HepG2 (cell line): Measurements from ENCODE around the gene UBE3A. TPM values are rescaled to one million over a fixed set of nuclear protein-coding genes. Genes with fewer than 3 reads are reported as not detected.

ENCODE experiments used
- BHLHE40 ChIP-seq: IDR thresholded peaks from 2 replicates; pipeline ENCODE4 v1.6.1; 2011; ENCODE audit warnings: low read length, improper control_type of control experiment
- HOXA3 ChIP-seq: sonication (generic); formaldehyde crosslinking; IDR thresholded peaks from 2 replicates; pipeline ENCODE4 v1.5.0; 2020; ENCODE audit warnings: missing genetic modification reagents
- NFKBIZ ChIP-seq: IDR thresholded peaks from 2 replicates; pipeline ENCODE4 v1.6.1; 2018; ENCODE audit warnings: missing genetic modification reagents, missing compliant biosample characterization
- PITX1 ChIP-seq: sonication (generic); formaldehyde crosslinking; IDR thresholded peaks from 2 replicates; pipeline ENCODE4 v1.5.1; 2020; ENCODE audit warnings: mild to moderate bottlenecking, missing genetic modification reagents
- RARA ChIP-seq: IDR thresholded peaks from 2 replicates; pipeline ENCODE4 v1.6.1; 2016; ENCODE audit warnings: missing genetic modification reagents, missing compliant biosample characterization
- SAFB2 ChIP-seq: sonication (generic); formaldehyde crosslinking; IDR thresholded peaks from 2 replicates; pipeline ENCODE4 v1.5.1; 2020; ENCODE audit warnings: missing genetic modification reagents, low read depth, mild to moderate bottlenecking, borderline replicate concordance
- ZMYM3 ChIP-seq: sonication (generic); formaldehyde crosslinking; IDR thresholded peaks from 2 replicates; pipeline ENCODE4 v1.5.1; 2020; ENCODE audit warnings: mild to moderate bottlenecking, missing genetic modification reagents
- ZNF788 ChIP-seq: sonication (generic); formaldehyde crosslinking; IDR thresholded peaks from 2 replicates; pipeline ENCODE4 v1.5.0; 2020; ENCODE audit warnings: mild to moderate bottlenecking, missing genetic modification reagents, borderline replicate concordance
- polyA plus RNA-seq, 8 experiments: library from polyadenylated mRNA; depleted of rRNA in 3 of 8; stranded (reverse) in 7 of 8; unstranded in 1 of 8; fragments of >200 nt; fragmentation: Illumina TruSeq in 4 of 8; extraction: Trizol in 4 of 8; gene quantifications; 2 replicates each; pipeline versions ENCODE4 v1.2.1 to v1.2.3, GENCODE V29; 2011 to 2016; ENCODE audit warnings: low read depth in 4 of 8, missing spikeins in 1 of 8, mixed read lengths in 1 of 8; ENCODE audit not compliant: insufficient read depth in 1 of 8
- total RNA-seq, 5 experiments: library from RNA; depleted of rRNA; stranded (reverse); fragments of >200 nt; fragmentation: Illumina TruSeq; extraction: Trizol; gene quantifications; 2 replicates each; pipeline ENCODE4 v1.2.3, GENCODE V29; 2016; ENCODE audit warnings: low read depth in 1 of 5
- TF ChIP-seq, protein P1 (sequence below): sonication (generic); formaldehyde crosslinking; IDR thresholded peaks from 2 replicates; pipeline ENCODE4 v1.4.0; 2020; ENCODE audit warnings: mild to moderate bottlenecking, missing genetic modification reagents
- TF ChIP-seq, protein P2 (sequence below): sonication (generic); formaldehyde crosslinking; IDR thresholded peaks from 2 replicates; pipeline ENCODE4 v1.4.0; 2020; ENCODE audit warnings: mild to moderate bottlenecking, missing genetic modification reagents
- TF ChIP-seq, protein P3 (sequence below): sonication (generic); formaldehyde crosslinking; conservative IDR thresholded peaks from 2 replicates; pipeline ENCODE4 v1.5.0; 2020; ENCODE audit warnings: missing genetic modification reagents
- TF ChIP-seq, protein P4 (sequence below): sonication (generic); formaldehyde crosslinking; IDR thresholded peaks from 2 replicates; pipeline ENCODE4 v1.4.0; 2020; ENCODE audit warnings: missing genetic modification reagents
- TF ChIP-seq, protein P5 (sequence below): sonication (generic); formaldehyde crosslinking; IDR thresholded peaks from 2 replicates; pipeline ENCODE4 v1.9.0; 2021; ENCODE audit warnings: missing genetic modification reagents, mild to moderate bottlenecking, borderline replicate concordance

The UBE3A gene
- total and polyA plus RNA-seq, 2 of the 13 experiments (the other 11 are each of a cell fraction or from before 2014, with no cell fraction given): 17.3 to 80.5 TPM

DNA sequence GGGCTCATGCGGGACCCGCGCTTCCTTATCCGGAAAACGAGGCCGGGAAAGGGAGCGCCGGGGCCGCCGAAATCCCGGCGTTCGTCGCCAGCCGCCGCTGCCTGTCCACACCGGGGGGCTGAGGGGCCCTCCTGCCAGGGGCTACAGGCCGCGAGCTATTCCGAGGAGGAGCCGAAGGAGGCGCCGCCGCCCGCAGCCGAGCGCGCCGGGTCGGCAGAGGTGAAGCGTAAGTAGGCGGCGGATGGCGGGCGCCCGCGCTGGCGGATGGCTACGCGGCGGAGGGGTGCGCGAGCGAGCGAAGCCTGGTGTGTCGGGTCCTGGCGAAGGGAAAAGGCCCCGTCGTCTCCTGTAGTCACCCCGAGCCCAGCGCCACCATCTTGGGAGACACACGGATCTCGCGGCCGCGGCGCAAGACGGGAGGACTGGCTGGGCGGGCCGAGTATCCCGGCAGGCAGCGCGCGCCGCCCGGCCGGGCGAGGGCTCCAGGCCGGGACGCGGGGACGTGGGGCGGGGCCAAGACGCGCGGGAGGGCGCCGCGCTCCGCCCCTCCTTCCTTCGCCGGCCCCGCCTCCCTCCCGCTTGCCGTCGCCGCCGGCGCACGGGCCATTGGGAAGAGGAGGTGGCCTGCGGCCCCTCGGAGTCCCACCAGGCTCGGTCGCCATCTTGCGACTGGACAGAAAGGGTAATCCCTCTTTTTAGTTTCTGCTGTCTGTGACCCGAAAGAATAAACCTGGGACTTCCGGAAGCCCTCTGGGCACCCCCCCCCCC lies at the start of gene UBE3A (continued):
- TF ChIP-seq, protein P1, sequence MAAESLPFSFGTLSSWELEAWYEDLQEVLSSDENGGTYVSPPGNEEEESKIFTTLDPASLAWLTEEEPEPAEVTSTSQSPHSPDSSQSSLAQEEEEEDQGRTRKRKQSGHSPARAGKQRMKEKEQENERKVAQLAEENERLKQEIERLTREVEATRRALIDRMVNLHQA (CRISPR knock-in tag): no peak
- TF ChIP-seq SAFB2 (CRISPR knock-in tag) (no peak), ZMYM3 (CRISPR knock-in tag) (no peak), BHLHE40 (peak; percentile 71), ZNF788 (CRISPR knock-in tag) (peak; percentile 62; the same call in 1 of the 2 replicates), NFKBIZ (CRISPR knock-in tag) (no peak), RARA (CRISPR knock-in tag) (no peak), PITX1 (CRISPR knock-in tag) (no peak), HOXA3 (peak; percentile 77)
- TF ChIP-seq, protein P2, sequence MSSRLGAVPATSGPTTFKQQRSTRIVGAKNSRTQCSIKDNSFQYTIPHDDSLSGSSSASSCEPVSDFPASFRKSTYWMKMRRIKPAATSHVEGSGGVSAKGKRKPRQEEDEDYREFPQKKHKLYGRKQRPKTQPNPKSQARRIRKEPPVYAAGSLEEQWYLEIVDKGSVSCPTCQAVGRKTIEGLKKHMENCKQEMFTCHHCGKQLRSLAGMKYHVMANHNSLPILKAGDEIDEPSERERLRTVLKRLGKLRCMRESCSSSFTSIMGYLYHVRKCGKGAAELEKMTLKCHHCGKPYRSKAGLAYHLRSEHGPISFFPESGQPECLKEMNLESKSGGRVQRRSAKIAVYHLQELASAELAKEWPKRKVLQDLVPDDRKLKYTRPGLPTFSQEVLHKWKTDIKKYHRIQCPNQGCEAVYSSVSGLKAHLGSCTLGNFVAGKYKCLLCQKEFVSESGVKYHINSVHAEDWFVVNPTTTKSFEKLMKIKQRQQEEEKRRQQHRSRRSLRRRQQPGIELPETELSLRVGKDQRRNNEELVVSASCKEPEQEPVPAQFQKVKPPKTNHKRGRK: no peak
- TF ChIP-seq, protein P3, sequence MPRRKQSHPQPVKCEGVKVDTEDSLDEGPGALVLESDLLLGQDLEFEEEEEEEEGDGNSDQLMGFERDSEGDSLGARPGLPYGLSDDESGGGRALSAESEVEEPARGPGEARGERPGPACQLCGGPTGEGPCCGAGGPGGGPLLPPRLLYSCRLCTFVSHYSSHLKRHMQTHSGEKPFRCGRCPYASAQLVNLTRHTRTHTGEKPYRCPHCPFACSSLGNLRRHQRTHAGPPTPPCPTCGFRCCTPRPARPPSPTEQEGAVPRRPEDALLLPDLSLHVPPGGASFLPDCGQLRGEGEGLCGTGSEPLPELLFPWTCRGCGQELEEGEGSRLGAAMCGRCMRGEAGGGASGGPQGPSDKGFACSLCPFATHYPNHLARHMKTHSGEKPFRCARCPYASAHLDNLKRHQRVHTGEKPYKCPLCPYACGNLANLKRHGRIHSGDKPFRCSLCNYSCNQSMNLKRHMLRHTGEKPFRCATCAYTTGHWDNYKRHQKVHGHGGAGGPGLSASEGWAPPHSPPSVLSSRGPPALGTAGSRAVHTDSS: no peak
- TF ChIP-seq, protein P4, sequence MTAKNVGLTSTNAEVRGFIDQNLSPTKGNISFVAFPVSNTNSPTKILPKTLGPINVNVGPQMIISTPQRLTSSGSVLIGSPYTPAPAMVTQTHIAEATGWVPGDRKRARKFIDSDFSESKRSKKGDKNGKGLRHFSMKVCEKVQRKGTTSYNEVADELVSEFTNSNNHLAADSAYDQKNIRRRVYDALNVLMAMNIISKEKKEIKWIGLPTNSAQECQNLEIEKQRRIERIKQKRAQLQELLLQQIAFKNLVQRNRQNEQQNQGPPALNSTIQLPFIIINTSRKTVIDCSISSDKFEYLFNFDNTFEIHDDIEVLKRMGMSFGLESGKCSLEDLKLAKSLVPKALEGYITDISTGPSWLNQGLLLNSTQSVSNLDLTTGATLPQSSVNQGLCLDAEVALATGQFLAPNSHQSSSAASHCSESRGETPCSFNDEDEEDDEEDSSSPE: no peak; the same call in 1 of the 2 replicates
- TF ChIP-seq, protein P5, sequence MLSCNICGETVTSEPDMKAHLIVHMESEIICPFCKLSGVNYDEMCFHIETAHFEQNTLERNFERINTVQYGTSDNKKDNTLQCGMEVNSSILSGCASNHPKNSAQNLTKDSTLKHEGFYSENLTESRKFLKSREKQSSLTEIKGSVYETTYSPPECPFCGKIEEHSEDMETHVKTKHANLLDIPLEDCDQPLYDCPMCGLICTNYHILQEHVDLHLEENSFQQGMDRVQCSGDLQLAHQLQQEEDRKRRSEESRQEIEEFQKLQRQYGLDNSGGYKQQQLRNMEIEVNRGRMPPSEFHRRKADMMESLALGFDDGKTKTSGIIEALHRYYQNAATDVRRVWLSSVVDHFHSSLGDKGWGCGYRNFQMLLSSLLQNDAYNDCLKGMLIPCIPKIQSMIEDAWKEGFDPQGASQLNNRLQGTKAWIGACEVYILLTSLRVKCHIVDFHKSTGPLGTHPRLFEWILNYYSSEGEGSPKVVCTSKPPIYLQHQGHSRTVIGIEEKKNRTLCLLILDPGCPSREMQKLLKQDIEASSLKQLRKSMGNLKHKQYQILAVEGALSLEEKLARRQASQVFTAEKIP: no peak
